GM18858 (cell line): ENCODE measurements around the gene IGF2BP1.
"Not testable (repeated sequence)": the region's sequence is repeated elsewhere in the genome, so short reads cannot be mapped to it uniquely, and the experiment has no call there.

Experiments used
- ATAC-seq: cut with Tn5 transposase; IDR thresholded peaks from one replicate; pipeline ENCODE4 v1.9.1; 2021; ENCODE audit not compliant: unreplicated experiment

IGF2BP1 gene

GRCh38 chr17:49018116-49018612 lies 21.0 kb downstream of the IGF2BP1 start:
- no peak for ATAC-seq

- ATAC-seq = no peak
Observed at GRCh38 chr17:49018748-49019147, 21.6 kb downstream of the IGF2BP1 start.

- ATAC-seq = no peak
Observed at GRCh38 chr17:49020609-49021008, 23.4 kb downstream of the IGF2BP1 start.

- no peak for ATAC-seq
Observed at GRCh38 chr17:49021095-49021767, 24.0 kb downstream of the IGF2BP1 start.

DNA sequence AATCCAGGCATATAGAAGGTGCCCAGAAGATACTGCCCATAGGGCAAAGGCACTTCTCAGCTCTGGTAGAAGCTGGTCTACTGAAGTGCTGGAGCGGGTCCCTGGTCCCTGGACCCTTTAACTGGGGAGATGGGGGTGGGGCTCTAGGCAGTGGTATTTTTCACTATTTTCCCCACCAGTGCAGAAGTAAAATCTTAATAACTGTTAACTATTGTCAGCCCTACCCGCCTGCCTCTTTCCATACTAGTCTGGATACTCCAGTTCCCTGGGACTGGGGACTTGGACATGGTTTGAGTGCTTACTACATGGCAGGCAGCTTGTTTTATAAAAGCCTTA lies 24.6 kb downstream of the IGF2BP1 start:
- ATAC-seq = no peak

- ATAC-seq = no peak
Observed at GRCh38 chr17:49022391-49022941, 25.3 kb downstream of the IGF2BP1 start.

- no peak for ATAC-seq
Observed at GRCh38 chr17:49024523-49024922, 27.3 kb downstream of the IGF2BP1 start.

GRCh38 chr17:49026447-49026846 lies 29.3 kb downstream of the IGF2BP1 start:
- not testable (repeated sequence) for ATAC-seq

DNA sequence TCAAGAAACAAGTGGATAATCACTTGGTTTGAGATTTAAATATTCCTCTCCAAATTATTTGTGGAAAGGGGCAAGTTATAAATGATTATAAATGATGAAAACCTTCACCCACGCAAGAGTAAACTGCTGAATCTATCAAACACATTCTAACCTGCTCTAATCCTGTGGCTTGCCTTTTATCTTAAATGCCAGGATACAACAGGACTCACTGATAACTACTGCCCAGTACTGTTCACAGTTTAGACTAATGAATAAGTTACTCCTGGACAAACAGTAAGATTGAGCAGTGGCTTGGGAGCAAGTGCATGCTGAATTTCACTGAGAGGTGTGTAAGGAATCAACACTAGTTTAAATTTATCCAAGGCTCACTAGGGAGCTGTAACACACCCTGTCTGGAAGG lies 31.1 kb downstream of the IGF2BP1 start:
- ATAC-seq = no peak

DNA sequence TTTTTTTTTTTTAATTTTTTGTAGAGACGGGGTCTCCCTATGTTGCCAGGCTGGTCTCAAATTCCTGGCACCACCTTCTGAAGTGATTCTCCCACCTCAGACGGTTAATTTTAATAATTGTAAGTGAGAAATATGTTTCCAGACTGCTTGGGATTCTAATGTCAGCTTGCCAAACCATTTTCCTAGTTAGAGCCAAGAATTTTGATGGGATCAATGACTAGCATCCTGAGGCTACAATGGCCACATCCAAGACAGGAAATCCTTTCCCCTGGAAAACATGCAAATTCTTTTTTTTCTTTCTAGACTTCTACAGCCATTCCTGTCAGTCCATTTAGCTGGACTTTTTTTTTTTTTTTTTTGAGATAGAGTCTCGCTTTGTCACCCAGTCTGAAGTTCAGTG lies 32.6 kb downstream of the IGF2BP1 start:
- ATAC-seq = no peak

- ATAC-seq = no peak
Observed at GRCh38 chr17:49031965-49032928, 35.1 kb downstream of the IGF2BP1 start.

GRCh38 chr17:49035470-49036269 lies 38.5 kb downstream of the IGF2BP1 start:
- no peak for ATAC-seq

GRCh38 chr17:49036270-49036626 lies 39.1 kb downstream of the IGF2BP1 start:
- ATAC-seq = no peak

DNA sequence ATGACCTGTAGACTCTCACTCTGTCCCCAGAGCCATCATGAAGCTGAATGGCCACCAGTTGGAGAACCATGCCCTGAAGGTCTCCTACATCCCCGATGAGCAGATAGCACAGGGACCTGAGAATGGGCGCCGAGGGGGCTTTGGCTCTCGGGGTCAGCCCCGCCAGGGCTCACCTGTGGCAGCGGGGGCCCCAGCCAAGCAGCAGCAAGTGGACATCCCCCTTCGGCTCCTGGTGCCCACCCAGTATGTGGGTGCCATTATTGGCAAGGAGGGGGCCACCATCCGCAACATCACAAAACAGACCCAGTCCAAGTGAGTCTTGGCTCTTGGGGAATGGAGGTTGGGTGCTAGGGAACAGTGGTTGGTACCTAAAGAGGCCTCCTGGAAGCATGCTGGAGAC lies 41.0 kb downstream of the IGF2BP1 start:
- no peak for ATAC-seq

DNA sequence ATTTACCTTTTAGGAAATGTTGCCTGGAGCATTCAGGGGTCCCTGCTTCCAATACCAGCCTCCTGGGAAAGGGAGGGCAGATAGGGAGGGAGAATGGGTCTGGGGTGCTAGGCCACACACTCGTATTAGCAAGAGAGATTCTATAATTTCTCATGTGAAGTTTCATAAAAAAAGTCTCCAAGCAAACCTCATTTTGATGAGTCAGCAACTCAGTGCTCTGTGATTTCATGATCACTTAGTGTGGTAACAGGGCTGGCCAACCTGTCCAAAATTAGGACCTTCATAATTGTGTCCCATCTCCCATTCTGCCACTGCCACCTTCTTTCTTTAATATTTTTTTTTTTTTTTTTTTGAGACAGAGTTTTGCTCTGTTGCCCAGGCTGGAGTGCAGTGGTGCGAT lies 41.4 kb downstream of the IGF2BP1 start:
- no peak for ATAC-seq

DNA sequence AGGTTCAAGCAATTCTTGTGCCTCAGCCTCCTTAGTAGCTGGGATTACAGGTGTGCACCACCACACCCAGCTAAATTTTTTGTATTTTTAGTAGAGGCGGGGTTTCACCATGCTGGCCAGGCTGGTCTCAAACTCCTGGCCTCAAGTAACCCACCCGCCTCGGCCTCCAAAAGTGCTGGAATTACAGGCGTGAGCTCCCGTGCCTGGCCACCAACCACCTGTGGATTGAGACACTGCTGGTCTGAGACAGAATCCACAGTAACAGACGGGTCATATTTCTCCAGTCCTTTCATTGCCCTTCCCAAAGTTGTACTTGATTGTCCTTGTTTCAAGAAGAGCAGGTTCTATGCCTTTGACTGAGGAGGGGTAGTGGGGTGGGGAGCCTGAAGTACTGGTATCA lies 42.3 kb downstream of the IGF2BP1 start:
- ATAC-seq = not testable (repeated sequence)

- ATAC-seq = no peak
Observed at GRCh38 chr17:49041527-49041926, 44.3 kb downstream of the IGF2BP1 start.

- ATAC-seq = no peak
Observed at GRCh38 chr17:49045376-49045775, 48.2 kb downstream of the IGF2BP1 start.

DNA sequence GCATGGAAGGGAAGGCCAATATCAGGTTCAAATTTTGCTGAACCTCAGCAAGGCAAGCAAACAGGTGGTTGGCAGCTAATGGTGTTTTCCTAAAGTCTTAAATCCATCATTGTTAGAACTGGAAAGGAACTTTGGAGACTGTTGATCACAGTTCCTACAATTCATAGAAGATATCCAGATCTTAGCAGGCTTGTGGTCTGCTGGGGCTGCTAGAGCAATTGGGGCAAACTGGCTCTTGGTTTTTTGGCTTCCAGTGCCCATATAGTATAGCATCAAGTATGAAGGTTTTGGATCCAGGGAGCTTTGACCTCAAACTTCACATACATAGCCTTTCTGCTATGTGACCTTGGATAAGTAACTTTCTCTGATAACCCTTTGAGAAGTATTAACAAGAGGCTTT lies 49.7 kb downstream of the IGF2BP1 start:
- no peak for ATAC-seq

DNA sequence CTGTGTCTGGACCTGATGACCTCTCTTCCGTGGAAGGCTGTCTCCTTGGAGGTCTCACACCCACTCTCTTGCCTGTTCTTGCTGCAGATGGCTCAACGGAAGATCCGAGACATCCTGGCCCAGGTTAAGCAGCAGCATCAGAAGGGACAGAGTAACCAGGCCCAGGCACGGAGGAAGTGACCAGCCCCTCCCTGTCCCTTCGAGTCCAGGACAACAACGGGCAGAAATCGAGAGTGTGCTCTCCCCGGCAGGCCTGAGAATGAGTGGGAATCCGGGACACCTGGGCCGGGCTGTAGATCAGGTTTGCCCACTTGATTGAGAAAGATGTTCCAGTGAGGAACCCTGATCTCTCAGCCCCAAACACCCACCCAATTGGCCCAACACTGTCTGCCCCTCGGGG lies 52.1 kb downstream of the IGF2BP1 start:
- no peak for ATAC-seq

- no peak for ATAC-seq
Observed at GRCh38 chr17:49050611-49051010, 53.4 kb downstream of the IGF2BP1 start.
